ENCODE results near the gene ELOVL1.
"Not testable (repeated sequence)": the region's sequence is repeated elsewhere in the genome, so short reads cannot be mapped to it uniquely, and the experiment has no call there.

The ELOVL1 gene

DNA sequence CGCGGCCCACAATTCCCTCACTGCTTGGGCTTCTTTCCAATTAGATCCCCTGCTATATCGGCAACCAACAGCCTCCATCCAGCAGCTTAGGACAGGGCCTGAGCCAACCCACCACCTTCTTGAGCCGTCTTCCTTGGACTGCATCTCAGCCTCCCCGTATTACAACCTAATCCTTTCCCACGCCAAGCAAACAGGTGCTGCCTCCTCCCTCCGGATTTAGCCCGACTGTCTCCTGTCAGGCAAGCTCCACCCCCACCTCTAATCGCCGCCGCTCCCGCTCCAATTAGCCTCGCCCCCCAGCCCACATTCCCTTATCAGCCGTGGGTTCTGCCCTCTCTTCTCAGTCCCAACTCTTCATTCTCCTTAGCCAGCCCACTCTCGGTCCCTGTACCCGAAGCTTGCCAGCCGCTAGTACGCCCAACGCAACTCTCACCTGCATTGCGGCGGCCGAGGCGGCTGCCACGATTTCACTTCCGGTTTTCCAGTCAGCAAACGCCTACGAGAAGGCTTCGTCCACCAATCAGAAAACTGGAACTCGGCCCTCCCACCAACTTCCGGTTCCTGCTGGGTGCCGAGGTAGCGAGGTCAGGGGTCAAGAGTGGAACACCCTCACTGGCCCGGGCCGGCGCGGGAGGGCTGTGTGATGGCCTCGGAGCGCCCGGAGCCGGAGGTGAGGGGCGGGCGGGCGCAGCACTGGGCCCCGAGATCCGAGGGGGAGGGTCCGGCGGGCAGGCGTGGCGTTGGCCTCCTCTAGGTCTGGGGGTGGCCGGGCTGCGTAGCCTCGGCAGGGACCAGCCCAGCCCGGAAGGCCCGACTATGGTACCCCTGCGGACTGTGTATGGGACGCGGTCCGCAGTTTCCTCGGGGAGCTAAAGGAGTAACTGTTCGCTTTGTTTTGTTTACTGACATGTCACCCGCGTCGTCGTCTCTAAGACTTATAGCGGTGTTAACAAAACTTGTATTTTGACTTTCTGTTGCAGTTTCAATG, 21.8 kb upstream of the ELOVL1 start, which contains the start of the genes MED8 and SZT2:
Gene MED8 (minus strand): TSS at position 475 of the 988 bp plus-strand sequence. CDS start 36 bp downstream, at position 439.
Gene SZT2 (plus strand): TSS at position 574 of the 988 bp plus-strand sequence. CDS start 70 bp downstream, at position 644.
- TF ChIP-seq ZNF274 (IDR thresholded peaks at IDR 0.05; ENCODE audit: low read depth, low read length) = no peak
- peak within 1 kb of the TSS; percentile 81 for H3K4me3 ChIP-seq (ENCODE audit: low read length)

DNA sequence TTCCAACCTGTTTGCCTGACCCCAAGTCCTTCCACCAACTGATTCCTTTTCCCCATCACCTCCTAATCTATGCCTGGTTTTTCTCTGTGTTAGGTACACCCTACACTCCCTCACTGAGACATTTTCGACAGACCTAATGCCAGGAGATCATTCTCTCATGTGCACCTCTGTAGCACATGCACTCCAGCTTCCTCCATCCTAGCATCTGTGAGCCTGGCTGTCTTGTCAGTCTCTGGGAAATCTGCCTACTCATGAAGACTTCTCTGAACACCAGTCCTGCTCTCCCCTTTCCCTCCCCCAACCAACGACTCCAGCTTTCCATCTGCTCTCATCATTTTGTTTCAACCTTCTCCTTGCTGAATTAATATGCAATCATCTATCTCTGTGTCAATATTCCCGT, 20.8 kb upstream of the ELOVL1 start:
- peak overlapping the region; percentile 81 for H3K4me3 ChIP-seq (ENCODE audit: low read length)
- no peak for TF ChIP-seq ZNF274 (IDR thresholded peaks at IDR 0.05; ENCODE audit: low read depth, low read length)

DNA sequence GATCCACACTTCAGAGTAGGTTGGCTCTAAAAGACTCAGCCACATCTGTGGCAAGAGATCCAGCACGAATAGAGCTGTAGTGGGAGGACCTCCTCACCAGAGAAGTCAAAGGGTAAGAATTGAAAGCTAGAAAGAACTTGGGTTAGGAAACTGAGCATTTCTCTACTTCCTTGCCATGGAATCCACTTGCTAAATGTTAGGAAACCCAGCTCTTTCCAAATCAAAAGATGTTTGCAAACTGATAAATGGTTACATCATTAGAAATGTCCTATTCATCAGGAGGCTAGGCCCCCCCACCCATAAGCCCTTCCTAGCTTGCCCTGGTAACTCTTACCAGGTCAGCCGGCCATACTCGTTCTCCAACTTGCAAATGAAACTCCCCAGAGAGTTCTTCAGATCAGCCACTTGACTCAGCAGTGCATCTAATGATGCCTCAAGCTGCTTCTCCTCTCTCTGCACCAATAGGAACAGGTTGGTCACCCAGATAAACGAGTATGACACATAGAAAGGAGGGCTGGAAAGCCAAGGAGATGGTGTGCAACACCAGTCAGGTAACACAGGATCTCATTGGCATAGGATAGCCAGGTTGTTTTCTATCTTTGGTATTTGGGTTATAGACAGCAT, 20.3 kb upstream of the ELOVL1 start:
- no peak for TF ChIP-seq ZNF274 (IDR thresholded peaks at IDR 0.05; ENCODE audit: low read depth, low read length)
- H3K4me3 ChIP-seq (ENCODE audit: low read length) = peak overlapping the region; percentile 81; the same call in 1 of the 2 replicates

DNA sequence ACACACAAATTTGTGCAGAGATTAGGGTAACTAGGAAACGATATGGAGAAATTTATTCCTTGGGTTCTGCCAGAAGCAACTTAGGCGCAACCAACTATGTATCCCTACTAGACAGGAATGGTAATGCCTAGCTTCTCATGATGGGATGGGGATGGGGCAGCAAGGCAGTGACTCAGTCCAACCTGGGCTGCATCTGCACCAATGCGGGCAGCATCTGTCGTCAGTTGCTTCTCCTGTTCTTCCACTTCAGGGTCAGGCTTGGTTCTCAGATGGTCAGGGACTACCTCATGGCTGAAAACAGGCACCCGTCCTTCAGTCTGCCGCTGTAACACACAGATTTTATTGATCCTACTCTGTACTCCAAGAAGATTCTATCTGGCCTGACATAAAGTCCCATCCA, 18.9 kb upstream of the ELOVL1 start:
- H3K4me3 ChIP-seq (ENCODE audit: low read length) = no peak overlapping the region
- TF ChIP-seq ZNF274 (IDR thresholded peaks at IDR 0.05; ENCODE audit: low read depth, low read length) = no peak

DNA sequence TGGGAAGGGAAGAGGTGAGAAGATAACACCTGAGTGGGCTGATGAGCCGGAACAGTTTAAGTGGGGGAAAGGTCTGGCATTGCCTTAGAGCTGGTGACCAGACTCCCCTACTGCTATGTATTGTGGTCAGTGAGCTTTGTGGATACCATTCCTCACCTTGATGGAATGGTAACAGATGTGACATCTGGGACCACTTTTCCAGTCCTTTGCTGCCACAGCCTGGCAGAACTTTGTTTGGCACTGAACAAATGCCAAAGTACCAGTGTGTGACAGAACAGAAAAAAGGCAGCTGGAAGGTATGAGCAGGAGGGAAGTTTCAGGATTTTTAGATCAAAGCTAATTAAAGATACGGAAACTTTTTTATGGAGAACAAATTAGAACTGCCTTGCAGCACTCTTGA, 15.6 kb upstream of the ELOVL1 start:
- no peak overlapping the region for H3K4me3 ChIP-seq (ENCODE audit: low read length)
- no peak for TF ChIP-seq ZNF274 (IDR thresholded peaks at IDR 0.05; ENCODE audit: low read depth, low read length)

DNA sequence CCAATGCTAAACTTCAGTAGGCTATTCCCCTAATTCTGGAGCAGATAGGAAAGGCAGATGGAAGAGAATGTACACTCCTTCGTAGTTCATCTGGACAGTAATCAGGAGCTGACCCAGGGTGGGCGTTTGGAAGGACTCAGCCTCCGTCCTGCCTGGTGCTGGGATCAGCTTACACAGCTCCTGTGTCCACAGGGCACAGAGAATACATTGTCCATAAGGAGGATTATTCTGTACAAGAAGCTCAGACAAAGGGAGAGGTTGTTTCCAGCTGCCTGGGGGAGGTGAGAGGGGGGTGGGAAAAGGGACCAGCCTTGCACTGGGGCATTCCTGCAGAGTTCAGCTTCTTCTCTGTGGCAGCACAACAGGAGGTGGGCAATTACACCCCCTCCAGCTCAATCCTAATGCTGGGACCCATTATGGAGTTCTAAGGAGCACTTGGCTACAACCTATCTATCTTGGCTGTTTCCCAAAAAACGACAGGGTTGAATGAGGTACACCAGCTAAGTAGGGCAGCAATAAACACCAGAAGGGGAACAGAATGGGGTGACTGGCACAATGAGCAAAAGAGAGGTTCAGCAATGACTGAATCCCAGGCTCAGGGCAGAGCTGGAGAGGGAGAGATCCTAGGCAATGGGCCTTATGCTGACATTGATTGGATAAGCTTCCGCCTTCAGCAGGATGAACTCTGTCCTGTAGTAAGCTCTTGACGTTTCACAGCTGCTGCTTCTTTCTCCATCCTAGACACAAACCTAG, 14.4 kb upstream of the ELOVL1 start:
- no peak overlapping the region for H3K4me3 ChIP-seq (ENCODE audit: low read length)
- no peak for TF ChIP-seq ZNF274 (IDR thresholded peaks at IDR 0.05; ENCODE audit: low read depth, low read length)

DNA sequence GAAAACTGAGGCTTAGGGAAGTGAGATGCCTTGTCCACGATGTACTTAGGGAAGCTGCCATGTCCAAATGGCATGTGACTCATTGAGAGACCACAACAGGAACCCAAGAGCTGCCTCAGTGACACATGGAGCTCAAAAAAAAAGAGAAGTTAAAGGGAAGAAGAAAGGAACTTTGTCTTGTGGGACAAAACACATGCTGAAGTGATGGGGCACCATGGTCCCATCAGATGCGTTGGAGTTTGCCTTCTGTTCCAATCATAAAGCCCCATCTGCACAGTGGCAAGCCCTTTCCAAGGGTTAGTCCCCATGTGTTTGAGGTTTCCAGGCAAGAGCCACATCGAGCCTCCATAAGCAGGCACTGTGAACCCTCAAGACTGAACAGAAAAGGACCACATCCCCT, 13.8 kb upstream of the ELOVL1 start:
- TF ChIP-seq ZNF274 (IDR thresholded peaks at IDR 0.05; ENCODE audit: low read depth, low read length) = no peak
- H3K4me3 ChIP-seq (ENCODE audit: low read length) = no peak overlapping the region

DNA sequence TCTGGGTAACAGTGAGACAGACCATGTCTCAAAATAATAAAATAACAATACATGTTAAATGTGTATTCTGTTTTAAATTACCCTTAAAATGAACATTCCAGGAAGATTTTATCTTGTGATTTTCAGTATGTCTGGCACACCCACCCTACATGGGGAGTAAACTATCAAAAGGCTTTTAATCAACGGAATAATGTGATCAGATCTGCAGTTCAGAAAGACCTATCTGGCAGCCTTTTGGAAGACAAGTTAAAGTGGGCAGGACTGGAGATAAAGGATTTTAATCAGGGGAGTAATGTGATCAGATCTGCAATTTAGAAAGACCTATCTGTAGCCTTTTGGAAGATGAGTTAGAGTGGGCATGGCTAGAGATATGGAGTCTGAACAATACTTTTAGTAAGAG, 11.7 kb upstream of the ELOVL1 start:
- no peak for TF ChIP-seq ZNF274 (IDR thresholded peaks at IDR 0.05; ENCODE audit: low read depth, low read length)
- H3K4me3 ChIP-seq (ENCODE audit: low read length) = no peak overlapping the region

DNA sequence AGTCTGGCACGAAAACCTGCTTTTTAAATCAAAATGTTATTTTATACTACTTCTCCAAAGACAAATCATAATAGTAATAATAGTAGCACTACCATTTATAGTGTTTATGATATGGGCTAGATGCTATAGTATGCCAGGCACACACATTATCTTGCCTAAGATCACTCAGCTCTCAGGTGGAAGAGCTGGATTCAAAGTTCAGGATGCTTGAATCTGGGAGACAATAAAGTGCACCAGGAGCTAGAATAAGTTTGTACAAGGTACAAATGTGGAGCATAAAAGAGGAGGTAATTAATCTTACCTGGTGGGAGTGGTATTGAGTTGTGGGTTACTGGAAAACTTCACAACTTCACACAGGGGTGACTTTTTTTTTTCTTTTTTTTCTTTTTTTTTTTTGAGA, 10.0 kb upstream of the ELOVL1 start:
- H3K4me3 ChIP-seq (ENCODE audit: low read length) = no peak overlapping the region
- TF ChIP-seq ZNF274 (IDR thresholded peaks at IDR 0.05; ENCODE audit: low read depth, low read length) = no peak

DNA sequence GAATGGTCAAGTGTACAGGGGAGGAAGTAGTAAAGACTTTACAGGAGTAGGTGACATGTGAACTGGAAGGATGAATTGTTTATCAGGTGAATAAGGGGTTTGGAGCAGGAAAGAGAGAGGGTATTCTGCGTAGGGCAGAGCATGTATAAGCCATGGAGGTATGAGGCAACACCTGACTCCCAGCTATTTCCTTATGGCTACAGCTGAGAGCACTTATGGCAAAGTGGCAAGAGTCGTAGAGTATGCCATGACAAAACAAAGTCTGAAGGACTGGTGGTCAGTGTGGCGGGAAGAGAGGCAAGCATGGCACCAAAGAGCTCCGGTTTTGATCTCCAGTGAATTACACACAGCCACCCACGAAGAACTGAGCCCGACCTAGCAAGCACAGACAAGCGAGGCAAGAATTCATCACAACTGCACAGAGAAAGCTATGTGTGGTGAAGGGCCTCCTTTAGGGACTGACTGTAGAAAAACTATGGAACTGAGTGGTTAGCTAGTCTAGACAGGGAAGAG, 9.0 kb upstream of the ELOVL1 start:
- no peak overlapping the region for H3K4me3 ChIP-seq (ENCODE audit: low read length)
- no peak for TF ChIP-seq ZNF274 (IDR thresholded peaks at IDR 0.05; ENCODE audit: low read depth, low read length)

DNA sequence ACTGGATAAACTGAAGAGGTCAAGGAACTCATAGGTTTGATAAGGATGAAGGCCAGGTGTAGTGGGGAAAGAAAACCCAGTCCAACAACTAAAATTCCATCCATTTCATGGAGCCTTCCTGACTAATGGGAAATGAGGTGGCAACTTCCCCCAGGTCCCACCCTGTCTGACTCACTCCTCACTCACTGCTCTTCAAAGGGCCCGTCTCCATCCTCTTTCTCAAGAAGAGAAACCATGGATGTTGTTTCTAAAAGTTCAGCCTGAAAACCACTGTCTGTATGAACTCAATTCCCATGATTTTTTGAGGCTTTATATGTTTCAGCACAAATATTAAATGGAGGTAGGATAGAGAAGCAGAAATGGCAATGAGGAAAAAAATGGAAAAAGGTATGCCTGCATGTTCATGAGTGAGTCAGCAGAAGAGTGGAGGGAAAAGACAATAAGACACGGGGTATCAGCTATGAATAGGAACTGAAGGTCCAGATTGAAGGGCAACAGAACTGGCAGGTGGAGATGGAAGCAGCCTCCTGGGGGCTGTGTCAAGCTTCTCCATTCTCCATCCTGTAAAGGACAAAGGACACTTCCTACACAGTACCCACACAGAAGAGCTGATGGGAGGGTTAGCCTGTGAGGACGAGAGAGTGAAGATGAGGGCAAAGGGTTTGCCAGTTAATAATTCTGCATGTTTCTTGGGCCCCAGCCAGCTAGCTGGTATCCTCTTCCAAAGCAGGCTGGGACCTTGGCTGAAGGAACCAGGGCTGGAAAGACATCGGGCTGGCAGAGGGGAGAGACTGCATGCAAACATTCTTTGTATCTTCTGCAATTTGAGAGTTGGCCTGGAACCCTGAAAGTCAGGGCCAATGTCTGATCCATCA, 5.5 kb upstream of the ELOVL1 start:
- no peak overlapping the region for H3K4me3 ChIP-seq (ENCODE audit: low read length)

DNA sequence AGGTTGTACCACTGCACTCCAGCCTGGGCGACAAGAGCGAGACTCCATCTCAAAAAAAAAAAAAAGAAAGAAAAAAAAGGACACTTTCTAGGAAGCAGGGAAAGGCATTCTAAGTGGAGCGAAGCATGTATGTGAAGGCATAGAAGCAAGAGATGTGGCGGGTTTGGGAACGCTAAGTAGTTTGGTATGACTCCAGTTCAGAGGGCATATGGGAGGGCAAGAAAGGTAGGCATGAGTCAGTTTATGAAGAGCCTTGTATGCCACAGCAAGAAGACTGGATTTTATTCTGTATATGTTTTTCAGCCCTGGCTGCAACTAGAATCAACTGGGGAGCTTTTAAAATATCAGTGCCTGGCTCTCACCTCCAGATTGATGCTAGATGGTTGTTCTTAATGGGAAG, 4.4 kb upstream of the ELOVL1 start:
- no peak overlapping the region for H3K4me3 ChIP-seq (ENCODE audit: low read length)
- no peak for TF ChIP-seq ZNF274 (IDR thresholded peaks at IDR 0.05; ENCODE audit: low read depth, low read length)

More for the DNA sequence above, 5.5 kb upstream of the ELOVL1 start:
- no peak for TF ChIP-seq ZNF274 (IDR thresholded peaks at IDR 0.05; ENCODE audit: low read depth, low read length)

DNA sequence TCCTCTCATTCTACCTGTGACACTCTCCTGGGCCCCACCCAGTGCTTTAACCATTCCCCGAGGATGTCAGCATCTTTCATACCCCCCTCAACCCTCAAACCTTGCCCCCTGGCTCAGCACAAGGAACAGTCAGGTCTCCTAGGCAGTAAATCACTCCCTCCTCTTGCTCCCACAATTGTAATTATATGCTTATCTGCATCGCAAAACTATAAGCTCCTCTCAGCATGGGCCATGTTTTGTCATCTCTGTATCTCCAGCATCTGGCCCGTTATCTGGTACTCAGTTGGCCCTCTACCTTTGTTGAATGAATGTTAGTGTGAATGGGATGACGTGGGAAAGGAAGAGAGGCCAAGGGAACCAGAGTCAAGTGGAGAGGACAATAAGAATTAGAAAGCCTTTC, 2.8 kb upstream of the ELOVL1 start:
- no peak for TF ChIP-seq ZNF274 (IDR thresholded peaks at IDR 0.05; ENCODE audit: low read depth, low read length)
- H3K4me3 ChIP-seq (ENCODE audit: low read length) = no peak overlapping the region

DNA sequence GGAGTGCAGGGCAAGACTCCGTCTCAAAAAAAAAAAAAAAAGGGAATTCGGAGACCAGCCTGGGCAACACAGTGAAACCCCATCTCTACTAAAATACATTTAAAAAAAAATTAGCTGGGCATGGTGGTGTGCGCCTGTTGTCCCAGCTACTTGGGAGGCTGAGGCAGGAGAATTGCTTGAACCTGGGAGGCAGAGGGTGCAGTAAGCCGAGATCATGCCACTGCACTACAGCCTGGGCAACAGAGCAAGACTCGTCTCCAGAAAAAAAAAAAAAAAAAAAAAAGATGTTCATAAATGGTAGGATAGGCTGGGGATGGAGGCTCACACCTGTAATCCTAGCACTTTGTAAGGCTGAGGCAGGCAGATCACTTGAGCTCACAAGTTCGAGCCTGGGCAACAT, 2.0 kb upstream of the ELOVL1 start:
- not testable (repeated sequence) for H3K4me3 ChIP-seq (ENCODE audit: low read length)
